Measurements from ENCODE around the gene ARMH1.

DNA sequence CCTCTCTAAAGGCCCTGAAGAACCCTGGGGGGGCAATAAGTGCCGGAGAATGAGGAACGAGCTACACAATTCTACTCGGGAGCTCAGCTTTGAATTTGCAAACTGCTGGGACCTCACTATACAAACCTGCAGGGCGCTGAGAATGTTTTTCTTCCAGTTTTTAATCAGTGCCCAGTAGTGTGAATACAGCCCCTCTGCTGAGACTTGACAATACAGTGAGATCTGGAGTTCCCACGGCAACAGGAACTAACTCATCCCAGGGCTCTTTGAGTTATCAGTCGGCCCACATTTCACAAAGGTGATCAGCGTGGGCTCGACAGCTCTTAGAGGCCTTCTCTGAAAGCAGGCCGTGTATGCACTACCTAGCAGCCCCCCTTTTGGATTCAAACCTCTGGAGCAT is 41.9 kb upstream of the ARMH1 start:
- TF ChIP-seq EZH2phosphoT487 (IDR thresholded peaks at IDR 0.05; ENCODE audit: insufficient read depth, low read depth) (no peak), EZH2 (IDR thresholded peaks at IDR 0.05; ENCODE audit: insufficient read depth, poor library complexity, severe bottlenecking) (no peak)
